Lower lobe of right lung (tissue), 2 donors: ENCODE measurements around the gene CCDC174. TPM values are rescaled to one million over a fixed set of nuclear protein-coding genes. Genes with fewer than 3 reads are reported as not detected.

Source experiments
- ATAC-seq, 2 donors: fragments of 200-7000 bp; cut with Tn5 transposase; one replicate each; pipeline ENCODE4 v1.9.1; 2020 to 2022; ENCODE audit warnings: mild to moderate bottlenecking in 2 of 2, moderate library complexity in 2 of 2
- DNase-seq: peaks from one replicate; pipeline ENCODE4 v3.0.0-alpha.2; 2020
- H3K27ac ChIP-seq: fragments of 200-600 bp; one replicate; pipeline ENCODE4 v1.8.0; 2022
- H3K27me3 ChIP-seq: fragments of 200-600 bp; one replicate; pipeline ENCODE4 v1.8.0; 2022; ENCODE audit warnings: low read depth
- H3K36me3 ChIP-seq: fragments of 200-600 bp; one replicate; pipeline ENCODE4 v1.8.0; 2022; ENCODE audit warnings: mild to moderate bottlenecking
- H3K4me1 ChIP-seq: fragments of 200-600 bp; one replicate; pipeline ENCODE4 v1.8.0; 2022
- H3K4me3 ChIP-seq: fragments of 200-600 bp; one replicate; pipeline ENCODE4 v1.8.0; 2022; ENCODE audit warnings: mild to moderate bottlenecking
- H3K9me3 ChIP-seq: fragments of 200-600 bp; one replicate; pipeline ENCODE4 v1.8.0; 2022
- intact Hi-C: fragments of 100-400 bp; cut with DNase I; formaldehyde crosslinking; loops from one replicate; pipeline ENCODE4 v1.11.0; 2022
- total RNA-seq: library from RNA; stranded (reverse); fragmentation: NEBNext Ultra II Directional; extraction: Animal tissue kit (Norgen Biotek cat#: 25700); gene quantifications from one replicate; pipeline ENCODE4 v1.2.1, GENCODE V29; 2021
- TF ChIP-seq, protein P1 (sequence below): fragments of 200-600 bp; IDR thresholded peaks from one replicate; pipeline ENCODE4 v1.8.0; 2022; ENCODE audit warnings: antibody characterized with exemption, mild to moderate bottlenecking
- donor health status: DM: no; HTN: yes; CAD: no; lungs with severe emphysema.

Gene CCDC174
- total RNA-seq, 1 donor from 2014 or later = 18.2 TPM

DNA sequence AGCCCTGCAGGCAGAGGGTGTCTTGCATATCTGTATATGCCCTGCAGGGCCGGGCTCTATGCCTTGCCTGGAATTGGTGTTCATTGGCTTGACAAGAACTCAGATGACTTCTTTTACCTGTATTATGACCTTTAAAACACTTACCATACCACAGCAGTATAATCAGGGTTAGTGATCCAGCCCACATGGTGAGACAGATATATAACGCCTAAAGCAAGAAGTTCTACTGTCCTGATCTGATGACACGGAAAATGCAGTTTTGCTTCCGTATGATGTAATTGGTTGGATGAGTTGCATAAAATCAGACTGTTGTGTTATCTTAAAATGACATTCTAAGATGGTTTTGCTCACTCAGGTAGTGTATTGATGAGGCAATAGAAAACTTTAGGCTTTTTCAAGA lies 9.4 kb downstream of the CCDC174 start:
- no peaks in the 10 kb centered on the region for H3K27me3 ChIP-seq
- ATAC-seq (no peak), DNase-seq (no peak)
- H3K27ac ChIP-seq = no peak overlapping the region
- H3K4me1 ChIP-seq = no peaks in the 10 kb centered on the region
- TF ChIP-seq, protein P1, sequence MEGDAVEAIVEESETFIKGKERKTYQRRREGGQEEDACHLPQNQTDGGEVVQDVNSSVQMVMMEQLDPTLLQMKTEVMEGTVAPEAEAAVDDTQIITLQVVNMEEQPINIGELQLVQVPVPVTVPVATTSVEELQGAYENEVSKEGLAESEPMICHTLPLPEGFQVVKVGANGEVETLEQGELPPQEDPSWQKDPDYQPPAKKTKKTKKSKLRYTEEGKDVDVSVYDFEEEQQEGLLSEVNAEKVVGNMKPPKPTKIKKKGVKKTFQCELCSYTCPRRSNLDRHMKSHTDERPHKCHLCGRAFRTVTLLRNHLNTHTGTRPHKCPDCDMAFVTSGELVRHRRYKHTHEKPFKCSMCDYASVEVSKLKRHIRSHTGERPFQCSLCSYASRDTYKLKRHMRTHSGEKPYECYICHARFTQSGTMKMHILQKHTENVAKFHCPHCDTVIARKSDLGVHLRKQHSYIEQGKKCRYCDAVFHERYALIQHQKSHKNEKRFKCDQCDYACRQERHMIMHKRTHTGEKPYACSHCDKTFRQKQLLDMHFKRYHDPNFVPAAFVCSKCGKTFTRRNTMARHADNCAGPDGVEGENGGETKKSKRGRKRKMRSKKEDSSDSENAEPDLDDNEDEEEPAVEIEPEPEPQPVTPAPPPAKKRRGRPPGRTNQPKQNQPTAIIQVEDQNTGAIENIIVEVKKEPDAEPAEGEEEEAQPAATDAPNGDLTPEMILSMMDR = no peak
- no peaks in the 10 kb centered on the region for H3K9me3 ChIP-seq
- H3K36me3 ChIP-seq = peaks cover 100% of the 10 kb centered on the region
- no peak overlapping the region for H3K4me3 ChIP-seq
- intact Hi-C loops = no loop called here

DNA sequence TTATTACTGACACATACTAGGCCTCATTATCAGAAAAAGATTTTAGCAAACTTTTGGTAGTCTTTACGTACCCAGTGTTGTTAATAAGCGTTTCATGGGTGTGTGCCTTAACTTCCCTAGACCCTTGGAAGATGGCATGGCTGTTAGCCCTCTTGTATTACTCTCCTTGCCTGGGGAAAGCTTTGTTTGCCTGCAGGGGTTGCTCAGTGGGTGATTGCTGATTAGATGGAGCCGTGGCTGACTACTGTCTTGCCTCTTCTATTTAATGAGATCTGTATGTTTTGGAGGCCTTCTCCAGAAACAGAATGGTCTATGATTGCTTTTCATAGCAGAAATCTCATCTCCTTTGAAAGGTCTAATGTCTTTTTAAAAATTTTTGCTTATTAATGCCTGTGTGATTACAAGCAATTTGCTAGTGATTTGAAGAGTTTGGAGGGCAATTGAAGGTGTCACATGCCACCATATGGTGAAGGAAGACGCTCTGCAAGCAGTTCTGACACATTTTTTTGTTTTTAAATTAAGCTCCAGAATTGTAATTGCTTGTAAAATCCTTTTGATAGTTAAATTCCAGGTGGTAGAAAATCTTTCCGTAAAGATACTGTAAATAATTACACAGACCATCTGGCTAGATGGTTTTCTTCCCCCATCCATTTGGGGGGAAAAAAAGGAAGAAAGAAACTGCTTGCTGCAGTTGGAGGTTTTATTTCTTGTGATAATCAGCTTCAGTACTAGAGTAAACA lies 12.0 kb downstream of the CCDC174 start:
- Histone ChIP-seq H3K36me3 (peaks cover 100% of the 10 kb centered on the region), H3K4me1 (no peaks in the 10 kb centered on the region), H3K9me3 (no peaks in the 10 kb centered on the region), H3K4me3 (no peak overlapping the region), H3K27me3 (no peaks in the 10 kb centered on the region), H3K27ac (no peak overlapping the region)
- intact Hi-C loops = no loop called here
- TF ChIP-seq, protein P1 = no peak
- ATAC-seq (no peak), DNase-seq (no peak)

DNA sequence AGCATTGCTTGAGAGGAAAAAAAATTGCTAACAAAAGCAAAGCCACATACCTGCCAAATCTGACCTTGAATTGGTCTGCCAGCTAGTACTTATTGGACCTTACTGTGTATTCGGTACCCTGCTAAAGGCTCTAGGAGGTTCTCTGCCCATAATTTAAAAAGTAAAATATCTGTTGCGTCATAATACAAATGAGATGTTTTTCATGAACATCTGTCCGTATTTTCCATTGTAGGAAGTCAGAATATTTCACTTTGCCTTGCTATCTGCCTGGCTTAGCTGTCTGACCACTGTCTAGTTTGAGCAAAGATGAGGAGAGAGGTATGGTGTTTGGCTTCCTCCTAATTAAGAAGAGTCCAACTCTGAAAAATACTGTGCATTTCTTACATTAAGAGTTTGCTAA lies 12.6 kb downstream of the CCDC174 start:
- DNase-seq (no peak), ATAC-seq (no peak)
- Histone ChIP-seq H3K27me3 (no peaks in the 10 kb centered on the region), H3K9me3 (no peaks in the 10 kb centered on the region), H3K4me3 (no peak overlapping the region), H3K4me1 (no peaks in the 10 kb centered on the region), H3K27ac (no peak overlapping the region), H3K36me3 (peaks cover 100% of the 10 kb centered on the region)
- intact Hi-C loops = no loop called here
- TF ChIP-seq, protein P1 = no peak

DNA sequence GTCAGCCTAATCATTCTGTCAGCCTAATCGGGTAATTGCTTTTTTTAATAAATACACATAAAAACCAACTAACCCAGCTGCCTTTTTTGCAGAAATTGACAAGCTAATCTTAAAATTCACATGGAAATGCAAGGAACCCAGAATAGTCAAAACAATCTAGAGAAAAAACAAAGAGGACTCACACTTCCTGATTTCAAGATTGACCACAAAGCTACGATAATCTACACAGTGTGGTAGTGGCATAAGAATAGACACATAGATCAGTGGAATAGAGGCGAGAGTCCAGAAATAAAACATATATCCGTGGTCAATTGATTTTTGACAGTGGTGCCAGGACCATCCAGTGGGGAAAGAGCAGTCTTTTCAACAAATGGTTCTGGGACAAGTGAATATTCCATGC lies 21.0 kb downstream of the CCDC174 start:
- Histone ChIP-seq H3K27me3 (no peaks in the 10 kb centered on the region), H3K4me1 (no peaks in the 10 kb centered on the region), H3K36me3 (peaks cover 59% of the 10 kb centered on the region), H3K27ac (no peak overlapping the region), H3K9me3 (no peaks in the 10 kb centered on the region), H3K4me3 (no peak overlapping the region)
- TF ChIP-seq, protein P1 = no peak
- intact Hi-C loops = no loop called here
- ATAC-seq = no peak
- no peak for DNase-seq

DNA sequence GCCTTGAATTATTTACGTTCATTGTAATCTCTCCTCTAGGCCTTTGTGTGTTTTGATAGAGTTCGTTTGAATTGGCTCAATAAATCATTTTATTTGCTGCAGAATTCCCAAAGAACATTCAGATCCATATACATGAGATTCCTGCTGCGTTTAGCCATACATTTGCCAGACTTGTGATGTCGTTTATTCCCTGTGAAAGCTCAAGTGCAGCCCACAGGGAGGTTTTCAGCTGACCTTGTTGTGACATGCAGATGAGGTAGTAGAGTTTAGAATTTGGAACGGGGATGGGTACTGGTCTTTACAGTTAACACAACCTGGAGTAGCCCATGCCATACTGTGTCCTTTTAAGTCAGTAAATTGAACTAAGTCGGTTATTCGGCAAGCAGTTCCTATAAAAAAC lies 23.3 kb downstream of the CCDC174 start, which contains the start of gene C3orf20:
Gene C3orf20 (plus strand): TSS at position 301 of the 400 bp plus-strand sequence. CDS start 7,573 bp downstream, outside the sequence.
- ATAC-seq = no peak
- intact Hi-C loops = no loop called here
- Histone ChIP-seq H3K27ac (no peak within 1 kb of the TSS), H3K36me3 (peaks cover 36% of the 10 kb centered on the region), H3K4me3 (no peak within 1 kb of the TSS), H3K4me1 (no peaks in the 10 kb centered on the region), H3K9me3 (no peaks in the 10 kb centered on the region), H3K27me3 (no peaks in the 10 kb centered on the region)
- TF ChIP-seq, protein P1 = no peak
- DNase-seq = no peak
